NCI-H128 (cell line): ENCODE results near the gene WDR90.

Source experiments
- DNase-seq: peaks from one replicate; lab custom pipeline; 2025; ENCODE audit not compliant: unreplicated experiment; lab: John Stamatoyannopoulos, UW

WDR90 gene

GRCh38 chr16:674968-675883 lies 26.1 kb downstream of the WDR90 start, which contains the start of gene RHBDL1:
RHBDL1 (plus strand) TSS chr16:675671; CDS start chr16:675791, 120 bp downstream.
- no peak for DNase-seq

GRCh38 chr16:675884-676564 lies 26.9 kb downstream of the WDR90 start:
- DNase-seq, result no peak

- DNase-seq, result no peak
Measured at GRCh38 chr16:676565-676902, 27.4 kb downstream of the WDR90 start.

- peak; percentile 42 for DNase-seq
Measured at GRCh38 chr16:676913-677312, 27.7 kb downstream of the WDR90 start.

- no peak for DNase-seq
Measured at GRCh38 chr16:677316-678190, 28.4 kb downstream of the WDR90 start.

DNA sequence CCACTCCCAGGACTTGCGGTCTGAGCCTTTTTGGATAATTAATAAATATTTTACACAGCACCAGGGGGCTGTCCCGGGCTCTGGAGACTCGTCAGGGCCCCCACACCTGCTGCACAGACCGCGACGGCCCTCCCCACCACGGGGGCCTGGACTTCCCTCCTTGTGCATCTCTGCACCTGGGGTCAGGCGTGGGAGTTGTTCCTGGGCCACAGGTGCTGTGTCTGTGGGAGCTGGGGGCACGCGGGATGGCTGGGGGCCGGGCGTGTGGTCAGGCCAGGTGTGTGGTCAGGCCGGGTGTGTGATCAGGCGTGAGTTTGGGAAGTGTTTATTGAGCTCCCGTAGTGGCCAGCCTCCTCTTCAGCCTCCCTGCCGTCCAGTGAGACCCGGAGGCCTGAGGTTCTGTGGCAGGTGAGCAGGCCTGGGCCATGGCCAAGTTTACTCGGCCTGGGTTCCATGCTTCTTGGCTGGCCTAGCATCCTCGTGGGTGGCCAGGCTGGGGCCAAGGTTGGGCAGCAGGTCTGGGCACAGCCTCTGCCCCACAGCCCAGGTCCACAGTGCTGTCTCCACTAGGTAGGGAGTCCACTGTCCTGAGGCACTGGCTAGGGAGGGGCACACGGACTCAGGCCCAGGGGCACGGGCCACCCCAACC lies 29.2 kb downstream of the WDR90 start:
- no peak for DNase-seq

- peak; percentile 28 for DNase-seq
Measured at GRCh38 chr16:678858-679813, 30.0 kb downstream of the WDR90 start.

DNA sequence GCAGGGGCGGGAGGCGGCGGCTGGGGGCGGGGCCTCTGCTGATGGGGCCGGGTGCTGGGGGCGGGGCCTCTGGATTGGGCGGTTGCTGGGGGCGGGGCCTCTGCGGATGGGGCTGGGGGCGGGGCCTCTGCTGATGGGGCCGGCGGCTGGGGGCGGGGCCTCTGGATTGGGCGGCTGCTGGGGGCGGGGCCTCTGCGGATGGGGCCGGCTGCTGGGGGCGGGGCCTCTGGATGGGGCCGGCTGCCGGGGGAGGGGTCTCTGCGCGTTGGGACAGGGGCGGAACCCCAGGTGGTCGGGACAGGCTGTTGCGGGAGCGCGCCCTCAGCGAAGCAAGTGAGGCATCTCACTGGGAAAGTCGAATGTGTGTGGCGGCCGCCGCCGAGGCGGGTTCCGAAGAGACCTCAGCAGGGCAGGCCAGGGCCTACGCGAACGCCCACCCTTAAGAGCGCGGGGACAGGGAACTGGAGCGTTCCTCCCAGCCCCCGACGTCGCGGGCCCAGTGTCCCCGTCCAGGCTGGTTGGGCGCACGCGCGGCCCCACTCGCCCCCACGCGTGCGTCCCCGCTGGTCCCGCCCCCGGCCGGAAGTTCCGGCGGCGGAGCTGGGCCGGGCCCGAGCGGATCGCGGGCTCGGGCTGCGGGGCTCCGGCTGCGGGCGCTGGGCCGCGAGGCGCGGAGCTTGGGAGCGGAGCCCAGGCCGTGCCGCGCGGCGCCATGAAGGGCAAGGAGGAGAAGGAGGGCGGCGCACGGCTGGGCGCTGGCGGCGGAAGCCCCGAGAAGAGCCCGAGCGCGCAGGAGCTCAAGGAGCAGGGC lies 30.9 kb downstream of the WDR90 start, which contains the start of gene STUB1:
TSS of gene STUB1 (plus strand) at position 597 of the 811 bp plus-strand sequence. CDS start at position 713, 116 bp downstream.
- DNase-seq, result peak; percentile 25

- no peak for DNase-seq
Measured at GRCh38 chr16:680625-680945, 31.4 kb downstream of the WDR90 start.

DNA sequence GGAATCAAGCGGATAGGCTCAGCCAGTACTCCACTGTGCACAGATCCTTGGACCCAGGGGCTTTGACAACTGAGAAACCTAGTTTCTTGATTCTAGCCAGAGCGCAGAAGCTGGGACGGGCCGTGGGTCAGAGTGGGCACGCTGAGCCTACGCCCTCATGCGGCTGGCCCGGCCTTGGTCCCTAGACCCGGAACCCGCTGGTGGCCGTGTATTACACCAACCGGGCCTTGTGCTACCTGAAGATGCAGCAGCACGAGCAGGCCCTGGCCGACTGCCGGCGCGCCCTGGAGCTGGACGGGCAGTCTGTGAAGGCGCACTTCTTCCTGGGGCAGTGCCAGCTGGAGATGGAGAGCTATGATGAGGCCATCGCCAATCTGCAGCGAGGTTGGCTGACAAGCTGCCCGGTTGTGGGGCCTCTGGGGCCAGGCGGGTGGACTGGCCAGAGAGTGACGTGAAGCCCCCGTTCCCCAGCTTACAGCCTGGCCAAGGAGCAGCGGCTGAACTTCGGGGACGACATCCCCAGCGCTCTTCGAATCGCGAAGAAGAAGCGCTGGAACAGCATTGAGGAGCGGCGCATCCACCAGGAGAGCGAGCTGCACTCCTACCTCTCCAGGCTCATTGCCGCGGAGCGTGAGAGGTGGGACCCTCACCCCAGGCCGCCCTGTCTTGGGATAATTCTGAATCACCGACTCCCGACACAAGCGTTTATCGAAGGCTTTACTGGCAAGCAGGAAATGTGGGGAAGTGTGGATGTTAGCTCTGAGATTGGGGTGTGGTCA lies 32.0 kb downstream of the WDR90 start:
- no peak for DNase-seq

GRCh38 chr16:681746-682427 lies 32.7 kb downstream of the WDR90 start:
- no peak for DNase-seq

DNA sequence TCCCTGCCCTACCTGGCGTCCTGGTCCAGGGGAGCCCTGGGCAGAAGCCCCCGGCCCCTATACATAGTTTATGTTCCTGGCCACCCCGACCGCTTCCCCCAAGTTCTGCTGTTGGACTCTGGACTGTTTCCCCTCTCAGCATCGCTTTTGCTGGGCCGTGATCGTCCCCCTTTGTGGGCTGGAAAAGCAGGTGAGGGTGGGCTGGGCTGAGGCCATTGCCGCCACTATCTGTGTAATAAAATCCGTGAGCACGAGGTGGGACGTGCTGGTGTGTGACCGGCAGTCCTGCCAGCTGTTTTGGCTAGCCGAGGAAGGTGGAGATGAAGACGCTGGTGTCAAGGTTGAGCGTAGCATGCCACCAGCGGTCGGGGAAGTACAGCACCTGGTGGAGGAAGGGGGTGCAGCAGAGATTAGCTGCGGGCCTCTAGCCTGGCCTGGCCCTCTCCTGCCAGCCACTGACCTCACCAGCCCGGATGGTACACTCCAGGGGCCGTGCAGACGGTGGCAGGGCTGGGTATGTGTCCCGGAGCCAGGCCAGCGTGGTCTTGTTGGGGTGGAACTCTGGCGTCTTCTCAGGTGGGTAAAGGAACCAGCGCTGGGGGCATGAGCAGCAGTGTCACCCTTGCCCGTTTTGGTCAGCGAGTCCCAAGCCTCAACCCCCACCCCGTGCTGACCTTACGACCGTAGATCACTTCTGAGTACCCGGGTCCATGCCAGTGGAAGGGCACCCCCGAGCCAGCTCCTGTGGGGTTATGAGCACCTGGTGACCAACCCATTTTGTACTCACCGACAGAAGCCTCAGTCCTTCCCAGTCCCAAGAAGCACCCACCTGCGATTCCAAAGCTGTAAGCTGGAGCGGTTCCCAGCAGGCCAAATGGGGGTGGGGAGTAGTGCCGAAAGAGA lies 33.6 kb downstream of the WDR90 start:
- no peak for DNase-seq

DNA sequence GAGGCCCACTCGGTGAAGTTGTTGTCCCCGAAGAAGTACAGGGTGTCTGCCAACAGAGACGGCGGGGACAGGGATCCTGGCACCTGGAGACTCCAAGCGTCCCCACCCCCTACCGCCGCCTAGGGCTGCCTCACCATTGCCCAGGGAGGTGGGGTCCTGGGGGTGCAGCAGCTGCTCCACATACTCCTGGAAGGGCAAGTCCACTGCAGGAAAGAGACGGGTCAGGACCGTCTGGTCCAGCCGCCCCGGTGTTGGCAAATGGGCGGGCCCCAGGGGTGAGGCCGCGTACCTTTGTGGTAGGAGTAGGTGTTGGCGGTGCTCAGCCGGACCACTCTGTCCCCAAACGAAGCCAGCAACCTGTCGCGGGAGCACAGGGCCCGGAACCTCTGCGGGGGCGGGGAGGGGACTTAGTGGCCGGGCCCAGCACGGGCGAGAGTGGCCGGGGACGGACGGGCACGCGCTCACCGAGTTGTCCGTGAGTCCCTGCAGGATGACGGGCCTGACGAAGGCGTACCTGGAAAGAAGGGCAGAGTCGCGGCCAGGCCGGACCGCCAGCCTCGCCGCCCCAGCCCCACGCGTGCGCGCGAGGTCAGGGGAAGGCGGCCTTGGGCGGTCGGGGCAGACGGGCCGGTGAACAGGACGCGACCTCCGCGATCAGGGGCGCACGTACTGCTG lies 34.4 kb downstream of the WDR90 start:
- no peak for DNase-seq

- DNase-seq, result peak; percentile 92
Measured at GRCh38 chr16:684071-684794, 35.1 kb downstream of the WDR90 start, which contains the start of gene JMJD8. JMJD8 (minus strand) TSS chr16:684334; CDS start chr16:684319, 15 bp downstream.
